ENCODE data around the gene BARD1.
A peak's percentile ranks its signal among the peaks of the same experiment; 100 is the strongest.
"Not testable (repeated sequence)": the region's sequence is repeated elsewhere in the genome, so short reads cannot be mapped to it uniquely, and the experiment has no call there.

Gene BARD1

GRCh38 chr2:214808981-214809750 is at the start of gene BARD1:
Gene BARD1 (minus strand): TSS chr2:214809683. CDS start chr2:214809569, 114 bp downstream.
- peak; percentile 24 to 35 for DNase-seq (ENCODE audit: low read depth in 2 of 2)

- DNase-seq (ENCODE audit: low read depth in 2 of 2) = no peak
Observed at GRCh38 chr2:214856137-214856536, 46.7 kb upstream of the BARD1 start.

GRCh38 chr2:214853906-214854305 is 44.4 kb upstream of the BARD1 start:
- no peak for DNase-seq (ENCODE audit: low read depth in 2 of 2)

GRCh38 chr2:214843823-214844222 is 34.3 kb upstream of the BARD1 start:
- no peak for DNase-seq (ENCODE audit: low read depth in 2 of 2)

- DNase-seq (ENCODE audit: low read depth in 2 of 2) = no peak
Observed at GRCh38 chr2:214839464-214839863, 30.0 kb upstream of the BARD1 start.

- no peak for DNase-seq (ENCODE audit: low read depth in 2 of 2)
Observed at GRCh38 chr2:214837466-214837865, 28.0 kb upstream of the BARD1 start.

GRCh38 chr2:214836568-214836967 is 27.1 kb upstream of the BARD1 start:
- DNase-seq (ENCODE audit: low read depth in 2 of 2) = no peak

GRCh38 chr2:214830794-214831346 is 21.4 kb upstream of the BARD1 start:
- DNase-seq (ENCODE audit: low read depth in 2 of 2) = no peak

- DNase-seq (ENCODE audit: low read depth in 2 of 2) = no peak
Observed at GRCh38 chr2:214816008-214816533, 6.6 kb upstream of the BARD1 start.

GRCh38 chr2:214810671-214811070 is 1.2 kb upstream of the BARD1 start:
- DNase-seq (ENCODE audit: low read depth in 2 of 2) = no peak

GRCh38 chr2:214809751-214810564 is 475 bp upstream of the BARD1 start:
- peak; percentile 97 to 100 for DNase-seq (ENCODE audit: low read depth in 2 of 2)

GRCh38 chr2:214807653-214808052 is 1.8 kb downstream of the BARD1 start:
- no peak for DNase-seq (ENCODE audit: low read depth in 2 of 2)

GRCh38 chr2:214801768-214802397 is 7.6 kb downstream of the BARD1 start:
- no peak for DNase-seq (ENCODE audit: low read depth in 2 of 2)

- no peak for DNase-seq (ENCODE audit: low read depth in 2 of 2)
Observed at GRCh38 chr2:214801068-214801467, 8.4 kb downstream of the BARD1 start.

GRCh38 chr2:214800180-214800579 is 9.3 kb downstream of the BARD1 start:
- no peak for DNase-seq (ENCODE audit: low read depth in 2 of 2)

- no peak for DNase-seq (ENCODE audit: low read depth in 2 of 2)
Observed at GRCh38 chr2:214796911-214797310, 12.6 kb downstream of the BARD1 start.

- DNase-seq (ENCODE audit: low read depth in 2 of 2) = not testable (repeated sequence)
Observed at GRCh38 chr2:214783181-214783580, 26.3 kb downstream of the BARD1 start.

- no peak for DNase-seq (ENCODE audit: low read depth in 2 of 2)
Observed at GRCh38 chr2:214782671-214783070, 26.8 kb downstream of the BARD1 start.

- no peak for DNase-seq (ENCODE audit: low read depth in 2 of 2)
Observed at GRCh38 chr2:214781226-214781625, 28.3 kb downstream of the BARD1 start.

- DNase-seq (ENCODE audit: low read depth in 2 of 2) = no peak
Observed at GRCh38 chr2:214775971-214776370, 33.5 kb downstream of the BARD1 start.

- DNase-seq (ENCODE audit: low read depth in 2 of 2) = no peak
Observed at GRCh38 chr2:214774108-214774507, 35.4 kb downstream of the BARD1 start.

- DNase-seq (ENCODE audit: low read depth in 2 of 2) = no peak
Observed at GRCh38 chr2:214772443-214773015, 37.0 kb downstream of the BARD1 start.

All from stimulated activated CD4-positive, alpha-beta T cell treated with anti-CD3 and anti-CD28 coated beads, Interleukin-12 subunit alpha, Interleukin-12 subunit beta, amount 100 ng/mL, for 24 hours (primary cell).